Upper lobe of left lung (tissue), 6 donors: ENCODE data around the gene ZNF492. TPM values are rescaled to one million over a fixed set of nuclear protein-coding genes. Genes with fewer than 3 reads are reported as not detected.
A peak's percentile ranks its signal among the peaks of the same experiment; 100 is the strongest.

Experiments
- ATAC-seq, 2 donors: fragments of 200-7000 bp; cut with Tn5 transposase; one replicate each; pipeline ENCODE4 v1.9.1; 2022; ENCODE audit warnings: mild to moderate bottlenecking in 2 of 2, moderate library complexity in 2 of 2; ENCODE audit not compliant: low FRiP score in 2 of 2
- DNase-seq, 2 donors: peaks; one replicate each; pipeline ENCODE4 v3.0.0-alpha.2; 2019 to 2020
- H3K27ac ChIP-seq, 4 donors: fragments of 200-600 bp; sonication (generic); one replicate each; pipeline ENCODE4 v1.5.1; 2016 to 2019
- H3K27me3 ChIP-seq, 4 donors: fragments of 200-600 bp; sonication (generic); one replicate each; pipeline ENCODE4 v1.5.1; 2017 to 2019
- H3K36me3 ChIP-seq, 4 donors: fragments of 200-600 bp; sonication (generic); one replicate each; pipeline ENCODE4 v1.5.1; 2016 to 2019
- H3K4me1 ChIP-seq, 4 donors: fragments of 200-600 bp; sonication (generic); one replicate each; pipeline ENCODE4 v1.5.1; 2018 to 2019
- H3K4me3 ChIP-seq, 4 donors: fragments of 200-600 bp; sonication (generic); one replicate each; pipeline ENCODE4 v1.5.1; 2017 to 2019; ENCODE audit warnings: mild to moderate bottlenecking in 2 of 4, moderate library complexity in 1 of 4
- H3K9me3 ChIP-seq, 4 donors: fragments of 200-600 bp; sonication (generic); one replicate each; pipeline ENCODE4 v1.5.1; 2018 to 2019
- EP300 ChIP-seq, 4 donors: sonication (generic); formaldehyde crosslinking; IDR thresholded peaks; one replicate each; pipeline ENCODE4 v1.5.1; 2017; ENCODE audit warnings: antibody characterized with exemption in 4 of 4, control low read depth in 2 of 4
- POLR2A ChIP-seq, 4 donors: fragments of 450-650 bp; IDR thresholded peaks; one replicate each; pipeline ENCODE4 v1.5.1; 2016 to 2017; ENCODE audit warnings: antibody characterized with exemption in 4 of 4, mild to moderate bottlenecking in 2 of 4
- POLR2AphosphoS5 ChIP-seq, 2 donors: sonication (generic); formaldehyde crosslinking; IDR thresholded peaks; one replicate each; pipeline ENCODE4 v1.5.1; 2017; ENCODE audit warnings: antibody characterized with exemption in 2 of 2
- WGBS, 2 donors: methylation state at CpG; one replicate each; pipeline ENCODE4 v1.1.5; 2017 to 2018; 5-methylcytosine and 5-hydroxymethylcytosine counted together
- small RNA-seq, 4 donors: library from RNA; depleted of rRNA; stranded (forward); fragments of <200 nt; gene quantifications; one replicate each; pipeline ENCODE3, GENCODE V24; 2016
- total RNA-seq, 6 donors: library from RNA; depleted of rRNA in 4 of 6; stranded (reverse); fragments of >200 nt in 4 of 6; gene quantifications; one replicate each; pipeline versions ENCODE4 v1.1.0 to v1.2.1, GENCODE V29; 2016 to 2021
- TF ChIP-seq, protein P1 (sequence below), 6 experiments: fragments of 450-650 bp in 4 of 6; fragments of 200-600 bp in 2 of 6; sonication (generic) in 2 of 6; IDR thresholded peaks; one replicate each; pipeline ENCODE4 v1.5.1; 2016 to 2019; ENCODE audit warnings: antibody characterized with exemption in 6 of 6
- donor health status: DM: no; HTN: no; CAD: no; lungs with moderate emphysema.
- donor health status: DM: no; HTN: yes; CAD: no; lungs with severe emphysema.

ZNF492 gene
- total RNA-seq, 6 donors from 2014 or later: 0.15 to 2.1 (median 0.40) TPM; not detected in 2

DNA sequence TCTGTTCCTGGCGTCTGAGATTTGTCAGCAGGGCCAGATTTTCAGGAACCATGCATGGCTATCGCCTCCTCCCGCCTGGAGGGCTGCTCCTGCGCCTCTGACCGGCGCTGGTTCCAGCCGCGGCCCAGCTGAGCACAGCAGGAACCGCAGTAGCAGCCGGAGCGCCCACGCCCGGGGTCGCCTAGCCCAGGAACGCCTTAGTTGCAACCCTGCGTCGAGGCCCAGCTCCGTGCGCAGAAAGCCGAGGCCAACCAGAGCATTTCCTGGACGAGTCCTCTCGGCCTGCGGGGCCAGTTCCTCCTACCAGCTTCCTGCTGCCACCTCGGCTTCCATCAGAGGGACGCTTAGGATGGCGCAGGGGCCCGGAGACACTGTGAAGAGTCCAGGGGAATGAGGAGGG, 74.9 kb downstream of the ZNF492 start:
- Histone ChIP-seq H3K4me3 (no peak overlapping the region), H3K27ac (no peak overlapping the region), H3K27me3 (no peaks in the 10 kb centered on the region), H3K36me3 (no peaks in the 10 kb centered on the region), H3K4me1 (no peaks in the 10 kb centered on the region), H3K9me3 (peaks cover 0 to 38% (median 11%) of the 10 kb centered on the region in 4 donors)
- ATAC-seq (no peak), DNase-seq (peak in 1 of 2 donors; percentile 67)
- TF ChIP-seq EP300 (IDR thresholded peaks at IDR 0.05) (no peak), POLR2AphosphoS5 (IDR thresholded peaks at IDR 0.05) (no peak), POLR2A (IDR thresholded peaks at IDR 0.05) (no peak)
- TF ChIP-seq, protein P1, sequence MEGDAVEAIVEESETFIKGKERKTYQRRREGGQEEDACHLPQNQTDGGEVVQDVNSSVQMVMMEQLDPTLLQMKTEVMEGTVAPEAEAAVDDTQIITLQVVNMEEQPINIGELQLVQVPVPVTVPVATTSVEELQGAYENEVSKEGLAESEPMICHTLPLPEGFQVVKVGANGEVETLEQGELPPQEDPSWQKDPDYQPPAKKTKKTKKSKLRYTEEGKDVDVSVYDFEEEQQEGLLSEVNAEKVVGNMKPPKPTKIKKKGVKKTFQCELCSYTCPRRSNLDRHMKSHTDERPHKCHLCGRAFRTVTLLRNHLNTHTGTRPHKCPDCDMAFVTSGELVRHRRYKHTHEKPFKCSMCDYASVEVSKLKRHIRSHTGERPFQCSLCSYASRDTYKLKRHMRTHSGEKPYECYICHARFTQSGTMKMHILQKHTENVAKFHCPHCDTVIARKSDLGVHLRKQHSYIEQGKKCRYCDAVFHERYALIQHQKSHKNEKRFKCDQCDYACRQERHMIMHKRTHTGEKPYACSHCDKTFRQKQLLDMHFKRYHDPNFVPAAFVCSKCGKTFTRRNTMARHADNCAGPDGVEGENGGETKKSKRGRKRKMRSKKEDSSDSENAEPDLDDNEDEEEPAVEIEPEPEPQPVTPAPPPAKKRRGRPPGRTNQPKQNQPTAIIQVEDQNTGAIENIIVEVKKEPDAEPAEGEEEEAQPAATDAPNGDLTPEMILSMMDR (IDR thresholded peaks at IDR 0.05): no peak
- WGBS, 2 donors: 24 to 48% methylated on average over 13 to 19 of the region's 27 CpGs

Small RNAs within 50 kb of the gene (small RNA-seq; reads per million reads assigned to genes)
- gene AC011467.2: 0 reads per million in 4 donors

Other genes starting within 250 kb of the ZNF492 start
- gene ZNF98, start 212.0 kb upstream of the ZNF492 start, total RNA-seq: 1 to 10 TPM in 1 of 6 donors, not detected in 5; 3.4 TPM
- gene ZNF99, start 149.8 kb downstream of the ZNF492 start, total RNA-seq: under 1 TPM in 2 of 6 donors, not detected in 4; 0.03 to 0.30 TPM
- gene ZNF723, start 198.0 kb downstream of the ZNF492 start, total RNA-seq: not detected